ENCODE data around the gene FGD2.

DNA sequence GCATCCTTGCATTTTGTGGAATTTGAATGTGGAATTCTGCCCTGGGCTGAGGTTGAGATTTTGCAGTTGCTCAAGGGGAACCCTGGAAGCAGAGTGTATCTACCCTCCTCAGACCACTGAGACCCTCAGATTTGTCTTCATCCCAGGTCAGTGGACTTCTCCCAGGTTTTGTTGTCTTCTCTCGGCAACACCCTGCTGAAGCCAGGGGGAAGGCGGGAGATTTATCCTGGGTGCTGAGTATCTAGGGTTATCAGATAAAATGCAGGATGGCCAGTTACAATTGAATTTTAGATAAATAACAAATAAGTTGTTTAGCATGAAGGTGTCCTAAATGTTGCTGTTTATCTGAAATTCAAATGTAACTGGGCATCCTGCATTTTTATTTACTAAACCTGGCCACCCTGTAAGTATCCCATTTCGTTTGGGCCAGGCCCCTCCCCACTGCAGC, 43.0 kb downstream of the FGD2 start:
- TF ChIP-seq CTCF (IDR thresholded peaks at IDR 0.05; ENCODE audit: low read depth, low read length, poor library complexity, severe bottlenecking) (no peak), EZH2phosphoT487 (IDR thresholded peaks at IDR 0.05; ENCODE audit: borderline replicate concordance, low read length) (no peak)
